Glomerular endothelial cell (primary cell): ENCODE results near the gene SYNDIG1. TPM values are rescaled to one million over a fixed set of nuclear protein-coding genes. Genes with fewer than 3 reads are reported as not detected.
"Not testable (repeated sequence)": the region's sequence is repeated elsewhere in the genome, so short reads cannot be mapped to it uniquely, and the experiment has no call there.

ENCODE experiments used
- DNase-seq: peaks from one replicate; pipeline ENCODE4 v3.0.0-alpha.2; 2011; ENCODE audit warnings: low read depth, low spot score; ENCODE audit errors: extremely low read depth
- total RNA-seq: library from RNA; depleted of rRNA; stranded (reverse); fragments of >200 nt; gene quantifications from 2 replicates; pipeline ENCODE4 v1.2.3, GENCODE V29; 2015

Gene SYNDIG1
- total RNA-seq, 1 donor from 2014 or later: not detected

- no peak for DNase-seq
These were observed 21.2 kb downstream of the SYNDIG1 start for GRCh38 chr20:24490598-24490997.

- no peak for DNase-seq
These were observed 21.8 kb downstream of the SYNDIG1 start for GRCh38 chr20:24491041-24491756.

- DNase-seq: no peak
These were observed 22.7 kb downstream of the SYNDIG1 start for GRCh38 chr20:24492031-24492607.

- no peak for DNase-seq
These were observed 23.3 kb downstream of the SYNDIG1 start for GRCh38 chr20:24492698-24493097.

GRCh38 chr20:24493181-24493580 is 23.8 kb downstream of the SYNDIG1 start:
- DNase-seq: no peak

GRCh38 chr20:24493661-24494459 is 24.4 kb downstream of the SYNDIG1 start:
- DNase-seq: no peak

GRCh38 chr20:24494460-24494920 is 25.1 kb downstream of the SYNDIG1 start:
- no peak for DNase-seq

- DNase-seq: no peak
These were observed 25.8 kb downstream of the SYNDIG1 start for GRCh38 chr20:24495266-24495665.

GRCh38 chr20:24497851-24498250 is 28.4 kb downstream of the SYNDIG1 start:
- DNase-seq: no peak

- DNase-seq: no peak
These were observed 29.2 kb downstream of the SYNDIG1 start for GRCh38 chr20:24498641-24499040.

GRCh38 chr20:24499472-24499871 is 30.0 kb downstream of the SYNDIG1 start:
- no peak for DNase-seq

- no peak for DNase-seq
These were observed 32.5 kb downstream of the SYNDIG1 start for GRCh38 chr20:24501764-24502556.

GRCh38 chr20:24502661-24503060 is 33.2 kb downstream of the SYNDIG1 start:
- DNase-seq: no peak

- no peak for DNase-seq
These were observed 34.0 kb downstream of the SYNDIG1 start for GRCh38 chr20:24503352-24503931.

- no peak for DNase-seq
These were observed 35.2 kb downstream of the SYNDIG1 start for GRCh38 chr20:24504331-24505285.

GRCh38 chr20:24506146-24506545 is 36.7 kb downstream of the SYNDIG1 start:
- no peak for DNase-seq

- DNase-seq: no peak
These were observed 37.3 kb downstream of the SYNDIG1 start for GRCh38 chr20:24506696-24507095.

GRCh38 chr20:24507182-24507853 is 37.9 kb downstream of the SYNDIG1 start:
- no peak for DNase-seq

- DNase-seq: not testable (repeated sequence)
These were observed 43.0 kb downstream of the SYNDIG1 start for GRCh38 chr20:24512441-24512840.
